B cell (primary cell): Measurements from ENCODE around the gene HOXB7.

Source experiments
- CTCF ChIP-seq: fragments of 200-600 bp; IDR thresholded peaks from one replicate; pipeline ENCODE4 v1.8.0; 2022; ENCODE audit warnings: antibody characterized with exemption, mild to moderate bottlenecking
- EZH2 ChIP-seq: IDR thresholded peaks from 2 replicates; pipeline ENCODE4 v1.6.1; 2012; ENCODE audit warnings: borderline replicate concordance, low read depth, mild to moderate bottlenecking, moderate library complexity, low read length; ENCODE audit not compliant: insufficient read depth, poor library complexity, severe bottlenecking

GRCh38 chr17:48604770-48605329 is 6.0 kb downstream of the HOXB7 start, which contains the start of gene HOXB6:
- TF ChIP-seq CTCF (no peak), EZH2 (no peak)
